Activated CD8-positive, alpha-beta memory T cell treated with anti-CD3 and anti-CD28 coated beads, Interleukin-2, amount 10 ng/mL, durations not matched to agents 7 days and 5 days (primary cell): ENCODE measurements around the gene CYB5RL. TPM values are rescaled to one million over a fixed set of nuclear protein-coding genes. Genes with fewer than 3 reads are reported as not detected.
"Not testable (repeated sequence)": the region's sequence is repeated elsewhere in the genome, so short reads cannot be mapped to it uniquely, and the experiment has no call there.

Source experiments
- ATAC-seq: fragments of 150-1000 bp; cut with Tn5 transposase; one replicate; pipeline ENCODE4 v1.10.0; 2021; ENCODE audit warnings: moderate library complexity
- CTCF ChIA-PET: fragments of 350-600 bp; sonication (Branson Sonifier 250); formaldehyde crosslinking; loops from one replicate; lab custom pipeline; 2021; ENCODE audit warnings: antibody characterized with exemption; lab: Charles Lee
- DNase-seq: peaks from one replicate; pipeline ENCODE4 v3.0.0-alpha.2; 2020
- H3K27ac Mint-ChIP-seq: one replicate; pipeline ENCODE4 v1.8.0; 2021; ENCODE audit warnings: mild to moderate bottlenecking, mixed read lengths
- H3K27me3 Mint-ChIP-seq: one replicate; pipeline ENCODE4 v1.8.0; 2021; ENCODE audit warnings: mixed read lengths
- H3K36me3 Mint-ChIP-seq: one replicate; pipeline ENCODE4 v1.8.0; 2021; ENCODE audit warnings: mild to moderate bottlenecking, mixed read lengths
- H3K4me1 Mint-ChIP-seq: one replicate; pipeline ENCODE4 v1.8.0; 2021; ENCODE audit warnings: mixed read lengths
- H3K4me3 Mint-ChIP-seq: one replicate; pipeline ENCODE4 v1.8.0; 2021; ENCODE audit warnings: mild to moderate bottlenecking, moderate library complexity, mixed read lengths
- H3K9me3 Mint-ChIP-seq: one replicate; pipeline ENCODE4 v1.8.0; 2022; ENCODE audit warnings: low read depth, mixed read lengths
- total RNA-seq, 2 experiments: library from RNA; stranded (reverse); gene quantifications; one replicate each; pipeline ENCODE4 v1.2.3, GENCODE V29; 2021

Gene CYB5RL
- total RNA-seq, 2 experiments from 2014 or later: 14.5 to 17.0 TPM

DNA sequence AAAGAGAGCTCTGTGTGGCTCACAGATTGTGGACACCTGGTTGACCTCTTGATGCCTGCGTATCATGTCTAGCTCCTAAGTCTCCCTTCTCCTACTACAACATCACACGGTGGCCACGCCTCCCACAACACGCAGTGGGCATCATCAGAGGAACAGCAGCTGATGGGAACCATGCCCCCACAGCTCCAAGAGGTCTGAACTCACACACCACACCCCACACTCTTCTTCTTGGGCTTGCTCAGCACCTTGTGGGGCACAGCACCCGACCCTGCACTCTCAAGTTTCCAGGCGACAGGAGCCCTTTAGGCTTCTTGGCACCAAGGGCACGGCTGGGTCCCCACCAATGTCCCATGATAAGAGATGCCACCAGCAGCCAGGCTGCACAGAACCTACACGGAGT lies 28.2 kb downstream of the CYB5RL start:
- DNase-seq: no peak
- H3K36me3 Mint-ChIP-seq: no peaks in the 10 kb centered on the region
- no peaks in the 10 kb centered on the region for H3K9me3 Mint-ChIP-seq
- H3K27ac Mint-ChIP-seq: no peak overlapping the region
- H3K27me3 Mint-ChIP-seq: no peaks in the 10 kb centered on the region
- H3K4me1 Mint-ChIP-seq: peaks cover 12% of the 10 kb centered on the region
- CTCF ChIA-PET: interaction anchor here (1.3 kb wide), 1 partner anchor 10 kb away, joined by 4 read pairs; no protein-coding TSS in a partner anchor
- ATAC-seq: no peak
- H3K4me3 Mint-ChIP-seq: no peak overlapping the region

DNA sequence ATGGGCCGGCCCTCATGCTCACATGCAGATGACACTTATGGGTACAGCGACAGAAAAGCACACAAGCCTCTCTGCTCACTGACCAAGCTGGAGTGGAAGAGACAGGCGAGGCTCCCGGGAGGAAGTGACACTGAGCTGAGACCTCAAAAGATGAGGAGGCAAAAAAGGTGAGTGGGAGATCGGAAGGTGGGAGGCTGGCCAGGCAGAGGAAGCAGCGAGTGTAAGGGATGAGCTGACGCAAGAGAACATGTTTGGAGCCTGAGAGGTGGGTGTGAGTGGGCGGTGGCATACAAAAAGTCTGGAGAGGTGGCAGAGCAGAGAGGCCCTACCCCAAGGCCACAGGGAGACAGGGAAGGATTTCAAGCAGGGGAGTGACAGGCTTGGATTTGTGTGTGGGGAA lies 28.8 kb downstream of the CYB5RL start:
- no peak for ATAC-seq
- Mint-ChIP-seq H3K9me3 (no peaks in the 10 kb centered on the region), H3K27ac (no peak overlapping the region), H3K36me3 (no peaks in the 10 kb centered on the region), H3K27me3 (no peaks in the 10 kb centered on the region), H3K4me3 (no peak overlapping the region), H3K4me1 (peaks cover 12% of the 10 kb centered on the region)
- CTCF ChIA-PET: interaction anchor here (1.3 kb wide), 1 partner anchor 11 kb away, joined by 4 read pairs; no protein-coding TSS in a partner anchor
- no peak for DNase-seq

DNA sequence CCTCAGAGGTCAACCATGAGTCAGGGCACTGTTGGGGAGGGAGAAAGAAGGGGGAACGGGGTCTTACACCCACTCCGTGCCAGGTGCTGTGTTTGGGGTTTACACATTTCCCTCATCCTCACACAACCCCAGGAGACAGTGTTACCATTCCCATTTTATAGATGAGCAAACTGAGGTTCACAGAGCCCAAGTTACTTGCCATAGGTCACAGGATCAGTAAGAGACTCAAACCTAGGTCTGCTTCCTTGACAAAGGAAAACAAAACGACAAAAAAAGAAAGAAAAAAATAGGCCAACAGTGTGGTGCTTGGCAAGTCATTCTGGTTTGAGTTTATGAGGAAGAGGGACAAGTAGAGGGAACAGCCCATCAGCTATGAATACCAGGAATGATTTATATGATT lies 30.8 kb downstream of the CYB5RL start:
- ATAC-seq (no peak), DNase-seq (no peak)
- Mint-ChIP-seq H3K9me3 (no peaks in the 10 kb centered on the region), H3K4me1 (peaks cover 9% of the 10 kb centered on the region), H3K27me3 (no peaks in the 10 kb centered on the region), H3K27ac (no peak overlapping the region), H3K4me3 (no peak overlapping the region), H3K36me3 (no peaks in the 10 kb centered on the region)
- CTCF ChIA-PET: interaction anchor here (1.7 kb wide), 1 partner anchor 12 kb away, joined by 6 read pairs; no protein-coding TSS in a partner anchor

DNA sequence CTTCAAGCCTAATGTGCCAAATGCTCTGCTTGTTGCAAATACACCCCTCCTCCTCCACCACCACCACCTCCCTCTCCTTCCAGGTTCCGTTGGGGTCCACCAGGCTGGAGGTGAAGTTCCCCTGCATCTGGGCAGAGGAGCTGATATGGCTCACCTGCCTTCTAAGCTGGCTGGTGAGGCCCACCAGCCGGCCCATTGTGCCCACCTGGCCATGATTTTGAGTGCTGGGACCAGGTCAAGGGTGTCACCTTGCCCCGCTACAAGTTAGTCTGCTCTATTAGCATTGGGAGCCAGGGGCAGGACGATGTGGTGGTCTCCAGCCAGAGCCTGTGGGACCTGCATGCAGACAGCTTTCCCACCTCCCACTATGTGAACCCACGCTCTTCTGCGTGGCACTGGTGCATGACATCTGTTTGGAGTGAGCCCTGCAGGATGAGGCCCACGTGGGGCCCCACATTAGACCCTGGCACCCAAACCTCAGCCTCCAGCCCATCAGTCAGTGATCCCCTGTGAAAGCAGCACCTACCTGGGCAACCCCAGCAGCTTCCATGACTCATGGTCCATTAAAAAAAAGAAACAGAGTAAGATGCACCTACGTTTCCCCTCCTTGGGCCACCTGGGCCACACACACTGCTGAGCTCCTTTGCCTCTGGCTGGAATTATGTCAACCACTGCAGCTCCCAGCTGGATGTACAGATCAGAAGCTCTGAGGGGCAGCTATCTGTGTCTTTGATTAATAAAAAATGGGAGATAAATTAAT lies 31.4 kb downstream of the CYB5RL start:
- DNase-seq (no peak), ATAC-seq (no peak)
- no peak overlapping the region for H3K27ac Mint-ChIP-seq
- peaks cover 2% of the 10 kb centered on the region for H3K4me1 Mint-ChIP-seq
- H3K27me3 Mint-ChIP-seq: no peaks in the 10 kb centered on the region
- no peaks in the 10 kb centered on the region for H3K9me3 Mint-ChIP-seq
- H3K4me3 Mint-ChIP-seq: no peak overlapping the region
- CTCF ChIA-PET: interaction anchor here (1.5 to 1.7 kb wide), 2 partner anchors 13 kb away, joined by 3 to 6 read pairs; no protein-coding TSS in a partner anchor
- no peaks in the 10 kb centered on the region for H3K36me3 Mint-ChIP-seq

DNA sequence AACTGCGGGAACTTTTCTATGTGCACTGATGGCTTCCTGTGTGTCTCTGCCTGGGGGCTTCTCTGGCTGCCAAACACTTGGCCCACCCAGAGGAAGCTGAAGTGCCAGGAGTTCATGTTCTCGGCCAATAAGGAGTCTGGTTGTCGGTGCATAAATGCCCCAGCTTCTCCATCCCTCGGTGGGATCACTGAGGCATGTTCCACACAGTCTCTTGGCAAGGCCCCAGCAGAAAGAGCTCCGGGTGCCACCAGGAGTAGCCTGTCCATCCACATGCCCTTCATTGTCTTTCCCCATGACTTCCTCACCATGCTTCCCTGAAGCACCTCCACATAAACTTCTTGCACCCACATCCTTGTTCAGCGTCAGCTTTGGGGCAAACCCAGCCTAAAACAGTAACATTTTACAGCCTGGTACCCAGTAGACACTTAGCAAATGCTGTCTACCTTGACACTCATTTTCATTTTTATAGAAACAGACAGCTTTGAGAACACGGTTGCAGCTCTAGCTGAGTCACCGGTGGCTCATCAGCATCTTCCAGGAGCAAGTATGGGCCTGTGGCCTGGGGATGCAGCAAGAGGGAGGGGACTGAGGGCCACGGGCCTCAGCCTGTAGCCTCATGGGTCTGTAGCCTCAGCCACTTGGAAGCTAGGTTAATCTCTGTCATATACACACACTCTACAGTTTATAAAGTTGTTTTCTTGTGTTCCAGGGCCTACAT lies 32.2 kb downstream of the CYB5RL start:
- no peak overlapping the region for H3K27ac Mint-ChIP-seq
- H3K4me1 Mint-ChIP-seq: no peaks in the 10 kb centered on the region
- H3K9me3 Mint-ChIP-seq: no peaks in the 10 kb centered on the region
- no peak overlapping the region for H3K4me3 Mint-ChIP-seq
- no peak for ATAC-seq
- no peaks in the 10 kb centered on the region for H3K36me3 Mint-ChIP-seq
- no peaks in the 10 kb centered on the region for H3K27me3 Mint-ChIP-seq
- CTCF ChIA-PET: interaction anchor here (1.0 to 1.5 kb wide), 2 partner anchors 14 to 322 kb away, joined by 3 read pairs; no protein-coding TSS in a partner anchor
- DNase-seq: no peak

DNA sequence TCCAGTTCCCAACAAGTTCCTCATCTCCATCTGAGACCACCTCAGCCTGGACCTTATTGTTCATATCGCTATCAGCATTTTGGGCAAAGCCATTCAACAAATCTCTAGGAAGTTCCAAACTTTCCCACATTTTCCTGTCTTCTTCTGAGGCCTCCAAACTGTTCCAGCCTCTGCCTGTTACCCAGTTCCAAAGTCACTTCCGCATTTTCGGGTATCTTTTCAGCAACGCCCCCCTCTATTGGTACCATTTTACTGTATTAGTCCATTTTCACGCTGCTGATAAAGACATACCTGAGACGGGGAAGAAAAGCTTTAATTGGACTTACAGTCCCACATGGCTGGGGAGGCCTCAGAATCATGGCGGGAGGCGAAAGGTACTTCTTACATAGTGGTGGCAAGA lies 33.5 kb downstream of the CYB5RL start:
- not testable (repeated sequence) for H3K36me3 Mint-ChIP-seq, ATAC-seq, DNase-seq, H3K4me1 Mint-ChIP-seq, H3K4me3 Mint-ChIP-seq, H3K9me3 Mint-ChIP-seq, H3K27ac Mint-ChIP-seq, H3K27me3 Mint-ChIP-seq
- CTCF ChIA-PET: interaction anchor here (1.0 kb wide), 1 partner anchor 324 kb away, joined by 3 read pairs; no protein-coding TSS in a partner anchor

DNA sequence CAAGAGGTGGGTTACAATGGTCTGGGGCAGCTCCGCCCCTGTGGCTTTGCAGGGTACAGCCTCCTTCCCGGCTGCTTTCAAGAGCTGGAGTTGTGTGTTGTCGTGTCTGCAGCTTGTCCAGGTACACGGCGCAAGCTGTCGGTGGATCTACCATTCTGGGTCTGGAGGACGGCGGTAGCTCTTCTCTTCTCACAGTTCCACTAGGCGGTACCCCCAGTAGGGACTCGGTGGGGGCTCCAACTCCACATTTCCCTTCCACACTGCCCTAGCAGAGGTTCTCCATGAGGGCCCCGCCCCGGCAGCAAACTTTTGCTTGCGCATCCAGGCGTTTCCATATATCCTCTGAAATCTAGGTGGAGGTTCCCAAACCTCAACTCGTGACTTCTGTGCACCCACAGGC lies 34.7 kb downstream of the CYB5RL start:
- H3K36me3 Mint-ChIP-seq: no peaks in the 10 kb centered on the region
- H3K27ac Mint-ChIP-seq: no peak overlapping the region
- CTCF ChIA-PET: no interaction called here
- no peaks in the 10 kb centered on the region for H3K4me1 Mint-ChIP-seq
- DNase-seq (no peak), ATAC-seq (no peak)
- no peaks in the 10 kb centered on the region for H3K9me3 Mint-ChIP-seq
- H3K4me3 Mint-ChIP-seq: no peak overlapping the region
- H3K27me3 Mint-ChIP-seq: no peaks in the 10 kb centered on the region

DNA sequence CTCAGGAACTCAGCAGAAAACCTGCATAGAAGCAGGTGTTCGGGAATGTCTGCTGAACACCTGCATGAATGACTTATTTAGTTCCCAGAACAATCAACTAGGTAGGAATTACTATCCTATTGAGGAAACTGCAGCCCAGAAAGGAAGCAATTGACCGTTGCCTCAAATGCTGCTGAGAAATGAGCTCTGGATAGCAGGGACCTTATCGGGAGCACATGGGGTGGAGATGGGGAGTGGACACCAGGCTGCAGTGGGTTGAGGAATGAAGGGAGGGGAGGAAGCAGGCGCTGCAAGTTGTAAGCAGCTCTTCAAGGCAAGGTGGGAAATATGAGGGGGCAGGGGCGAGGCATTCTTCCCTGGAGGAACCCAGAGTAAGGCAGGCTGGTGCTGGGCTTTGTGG lies 36.3 kb downstream of the CYB5RL start:
- CTCF ChIA-PET: no interaction called here
- no peaks in the 10 kb centered on the region for H3K9me3 Mint-ChIP-seq
- no peak for ATAC-seq
- DNase-seq: no peak
- no peak overlapping the region for H3K27ac Mint-ChIP-seq
- no peaks in the 10 kb centered on the region for H3K27me3 Mint-ChIP-seq
- H3K36me3 Mint-ChIP-seq: no peaks in the 10 kb centered on the region
- H3K4me1 Mint-ChIP-seq: no peaks in the 10 kb centered on the region
- H3K4me3 Mint-ChIP-seq: no peak overlapping the region

DNA sequence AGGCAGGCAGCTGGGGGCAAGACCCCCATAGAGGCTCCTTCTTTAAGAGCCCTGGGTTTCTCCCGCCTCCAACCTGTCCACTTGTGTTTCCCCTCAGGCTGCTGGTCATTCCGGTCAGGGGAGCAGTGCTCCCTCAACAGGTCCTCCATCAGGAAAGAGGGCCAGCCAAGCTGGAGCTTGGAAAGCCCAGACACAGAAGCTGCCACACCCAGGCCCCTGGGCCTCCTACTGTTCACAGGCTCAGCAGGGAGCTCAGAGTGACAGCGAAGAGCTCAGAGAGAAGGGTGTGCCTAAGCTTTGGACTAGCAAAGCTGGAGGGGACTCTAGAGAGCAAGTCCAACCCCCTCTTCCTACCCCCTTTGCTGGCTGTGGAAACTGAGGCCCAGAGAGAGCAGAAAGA lies 36.8 kb downstream of the CYB5RL start:
- Mint-ChIP-seq H3K36me3 (no peaks in the 10 kb centered on the region), H3K27ac (no peak overlapping the region)

DNA sequence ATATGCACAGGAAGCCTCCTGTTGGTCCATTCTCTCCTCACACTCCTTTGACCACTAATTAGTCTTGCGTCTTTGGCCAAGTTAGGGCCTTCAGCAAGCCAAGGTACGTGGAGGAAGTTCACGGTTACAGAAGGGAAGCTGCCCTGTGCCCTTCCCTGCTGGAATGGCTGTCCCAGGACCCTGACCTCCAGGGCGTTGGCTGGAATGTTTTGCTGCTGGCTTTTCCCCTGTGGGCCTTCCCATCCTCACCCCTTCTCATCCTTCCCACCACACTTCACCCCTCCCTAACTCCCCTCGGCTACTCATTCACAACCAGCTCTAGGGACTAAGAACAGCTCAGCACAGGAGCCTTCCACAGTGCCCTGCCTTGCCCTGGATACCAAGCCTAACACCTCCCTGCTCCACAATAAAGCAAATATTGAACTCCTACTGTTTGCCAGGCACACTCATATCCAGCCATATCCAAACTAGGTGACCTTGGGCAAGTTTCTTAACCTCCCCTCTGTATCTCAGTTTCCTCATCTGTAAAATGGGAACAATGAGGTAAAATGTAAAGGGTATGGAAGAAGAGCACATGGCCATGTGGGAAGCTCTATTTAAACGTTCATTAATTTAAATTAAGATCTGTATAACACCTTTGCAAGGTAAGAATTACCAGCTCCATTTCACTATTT lies 38.2 kb downstream of the CYB5RL start:
- no peaks in the 10 kb centered on the region for H3K36me3 Mint-ChIP-seq
- ATAC-seq (no peak), DNase-seq (no peak)
- H3K27me3 Mint-ChIP-seq: no peaks in the 10 kb centered on the region
- H3K4me1 Mint-ChIP-seq: no peaks in the 10 kb centered on the region
- H3K9me3 Mint-ChIP-seq: no peaks in the 10 kb centered on the region
- H3K27ac Mint-ChIP-seq: no peak overlapping the region
- CTCF ChIA-PET: interaction anchor here (1.0 kb wide), 1 partner anchor 328 kb away, joined by 3 read pairs; no protein-coding TSS in a partner anchor
- H3K4me3 Mint-ChIP-seq: no peak overlapping the region

More for the DNA sequence above, 36.8 kb downstream of the CYB5RL start:
- ATAC-seq (no peak), DNase-seq (no peak)
- H3K4me1 Mint-ChIP-seq: no peaks in the 10 kb centered on the region
- no peak overlapping the region for H3K4me3 Mint-ChIP-seq
- CTCF ChIA-PET: interaction anchor here (1.0 kb wide), 1 partner anchor 327 kb away, joined by 3 read pairs; no protein-coding TSS in a partner anchor
- H3K27me3 Mint-ChIP-seq: no peaks in the 10 kb centered on the region
- H3K9me3 Mint-ChIP-seq: no peaks in the 10 kb centered on the region

DNA sequence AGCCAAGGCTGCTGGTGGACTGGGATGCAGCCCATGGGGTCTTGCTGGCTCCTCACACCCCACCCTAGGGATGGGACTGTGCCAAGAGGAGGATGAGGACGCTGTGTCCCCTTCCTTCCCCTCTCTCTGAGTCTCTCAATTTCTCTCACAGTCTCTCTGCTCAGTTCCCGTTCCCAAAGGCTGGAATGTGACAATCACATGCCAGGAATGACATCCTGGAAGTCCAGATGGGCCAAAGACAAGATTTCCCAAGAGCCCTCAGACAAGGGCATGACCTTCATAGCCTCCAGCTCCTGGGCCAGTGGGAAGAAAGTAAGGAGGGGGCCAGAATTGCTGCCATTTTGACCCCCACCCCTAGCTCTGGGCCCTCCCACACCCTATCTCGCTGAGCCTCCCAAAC lies 39.5 kb downstream of the CYB5RL start:
- no peak for DNase-seq
- Mint-ChIP-seq H3K27ac (no peak overlapping the region), H3K36me3 (no peaks in the 10 kb centered on the region), H3K4me3 (no peak overlapping the region), H3K27me3 (no peaks in the 10 kb centered on the region), H3K9me3 (no peaks in the 10 kb centered on the region), H3K4me1 (no peaks in the 10 kb centered on the region)
- no peak for ATAC-seq
- CTCF ChIA-PET: no interaction called here

DNA sequence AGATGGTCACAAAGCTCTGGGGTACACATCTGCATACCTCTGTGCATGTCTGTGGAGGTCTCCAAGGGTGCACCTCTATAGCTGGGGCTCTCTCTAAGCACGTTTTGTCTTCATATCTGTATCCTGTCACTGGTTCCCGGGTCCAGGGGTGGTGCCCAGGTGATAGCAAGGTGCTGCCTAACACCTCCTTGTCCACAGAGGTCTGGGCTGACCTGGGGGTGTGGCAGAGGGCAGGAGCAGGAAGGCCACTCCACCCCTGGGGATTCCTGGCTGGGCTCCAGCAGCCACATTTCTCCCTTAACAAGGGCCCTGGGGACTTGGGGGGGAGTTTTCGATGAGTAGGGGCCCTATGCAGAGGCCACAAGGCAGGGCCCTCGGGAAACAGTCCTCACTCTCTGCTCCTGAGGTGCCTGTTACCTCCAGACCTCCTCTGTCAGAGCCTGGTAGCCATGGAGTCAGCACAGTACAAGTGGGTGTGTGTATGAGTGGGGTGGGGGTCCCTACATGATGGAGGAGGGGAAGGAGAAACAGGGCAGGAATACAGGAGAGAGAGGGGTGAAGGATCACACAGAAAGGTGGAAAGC lies 40.0 kb downstream of the CYB5RL start:
- Mint-ChIP-seq H3K36me3 (no peaks in the 10 kb centered on the region), H3K27me3 (no peaks in the 10 kb centered on the region), H3K27ac (no peak overlapping the region), H3K4me3 (no peak overlapping the region), H3K9me3 (no peaks in the 10 kb centered on the region), H3K4me1 (no peaks in the 10 kb centered on the region)
- no peak for DNase-seq
- CTCF ChIA-PET: no interaction called here
- ATAC-seq: no peak

DNA sequence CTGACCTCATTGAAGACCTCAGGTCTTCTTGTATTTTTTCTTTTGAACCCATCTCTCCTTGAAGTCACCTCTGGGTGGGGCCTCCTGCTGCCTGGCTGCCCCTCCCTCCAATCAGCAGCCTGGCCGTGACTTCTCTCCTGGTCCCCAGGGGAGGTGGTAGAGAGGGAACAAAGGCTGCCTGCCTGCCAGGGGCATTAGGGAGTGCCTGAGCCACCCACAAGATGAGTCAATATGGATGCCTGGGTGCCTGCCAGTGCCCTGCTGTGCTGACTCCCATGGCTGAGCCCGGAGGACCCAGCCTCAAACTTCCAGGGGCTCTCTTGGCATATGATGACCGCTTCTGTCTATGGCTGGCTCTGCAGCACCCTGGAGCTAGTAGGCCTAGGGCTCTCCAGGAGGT lies 41.8 kb downstream of the CYB5RL start:
- CTCF ChIA-PET: no interaction called here
- no peak for DNase-seq
- Mint-ChIP-seq H3K9me3 (no peaks in the 10 kb centered on the region), H3K27ac (no peak overlapping the region), H3K4me1 (no peaks in the 10 kb centered on the region), H3K27me3 (no peaks in the 10 kb centered on the region), H3K4me3 (no peak overlapping the region), H3K36me3 (no peaks in the 10 kb centered on the region)
- ATAC-seq: no peak
